Stimulated activated CD4-positive, alpha-beta T cell treated with anti-CD3 and anti-CD28 coated beads, Interleukin-4, amount 100 ng/mL, for 4 hours (primary cell): Measurements from ENCODE around the gene LRCH3.

Experiments
- DNase-seq, 2 experiments: peaks; one replicate each; pipeline ENCODE4 v3.0.0-alpha.2; 2020

Gene LRCH3

GRCh38 chr3:197793247-197793646 lies 2.2 kb downstream of the LRCH3 start:
- DNase-seq: no peak

GRCh38 chr3:197794115-197794514 lies 3.1 kb downstream of the LRCH3 start:
- no peak for DNase-seq

GRCh38 chr3:197795200-197795599 lies 4.1 kb downstream of the LRCH3 start:
- DNase-seq: no peak

- DNase-seq: no peak
Measured at GRCh38 chr3:197796087-197796486, 5.0 kb downstream of the LRCH3 start.

GRCh38 chr3:197798863-197799262 lies 7.8 kb downstream of the LRCH3 start:
- DNase-seq: no peak

- DNase-seq: no peak
Measured at GRCh38 chr3:197800379-197800778, 9.3 kb downstream of the LRCH3 start.

- peak in 1 of 2 experiments; percentile 13 for DNase-seq
Measured at GRCh38 chr3:197801891-197802778, 11.1 kb downstream of the LRCH3 start.

- no peak for DNase-seq
Measured at GRCh38 chr3:197802779-197803459, 11.9 kb downstream of the LRCH3 start.

GRCh38 chr3:197804511-197804910 lies 13.5 kb downstream of the LRCH3 start:
- DNase-seq: no peak

GRCh38 chr3:197807969-197808587 lies 17.0 kb downstream of the LRCH3 start:
- no peak for DNase-seq

GRCh38 chr3:197809356-197810020 lies 18.4 kb downstream of the LRCH3 start:
- no peak for DNase-seq

GRCh38 chr3:197810901-197811300 lies 19.8 kb downstream of the LRCH3 start:
- DNase-seq: no peak

- no peak for DNase-seq
Measured at GRCh38 chr3:197811343-197811742, 20.3 kb downstream of the LRCH3 start.

GRCh38 chr3:197814372-197814771 lies 23.3 kb downstream of the LRCH3 start:
- no peak for DNase-seq

GRCh38 chr3:197820550-197821335 lies 29.7 kb downstream of the LRCH3 start:
- no peak for DNase-seq

GRCh38 chr3:197829397-197830045 lies 38.5 kb downstream of the LRCH3 start:
- no peak for DNase-seq

- DNase-seq: no peak
Measured at GRCh38 chr3:197830308-197830966, 39.4 kb downstream of the LRCH3 start.

- no peak for DNase-seq
Measured at GRCh38 chr3:197830967-197831313, 39.9 kb downstream of the LRCH3 start.

- no peak for DNase-seq
Measured at GRCh38 chr3:197833930-197834715, 43.1 kb downstream of the LRCH3 start.

- DNase-seq: no peak
Measured at GRCh38 chr3:197835509-197835908, 44.5 kb downstream of the LRCH3 start.

- no peak for DNase-seq
Measured at GRCh38 chr3:197836244-197836643, 45.2 kb downstream of the LRCH3 start.
